Neuronal stem cell (in vitro differentiated cells): ENCODE data around the gene MFF.

Experiments used
- DNase-seq: peaks from one replicate; pipeline ENCODE4 v3.0.0-alpha.2; 2013; ENCODE audit warnings: low spot score
- H2AFZ ChIP-seq: one replicate; pipeline ENCODE4 v1.6.1; 2013; ENCODE audit warnings: mild to moderate bottlenecking, low read length, inconsistent platforms
- H2AK5ac ChIP-seq: 2 replicates; pipeline ENCODE4 v1.6.1; 2013; ENCODE audit warnings: low read depth, mild to moderate bottlenecking, inconsistent platforms, low read length, moderate library complexity, mixed read lengths
- H2BK120ac ChIP-seq: 2 replicates; pipeline ENCODE4 v1.6.1; 2013; ENCODE audit warnings: low read depth, mild to moderate bottlenecking, inconsistent platforms, low read length, moderate library complexity, mixed read lengths
- H2BK12ac ChIP-seq: one replicate; pipeline ENCODE4 v1.6.1; 2013; ENCODE audit warnings: low read length, inconsistent platforms
- H2BK15ac ChIP-seq: 2 replicates; pipeline ENCODE4 v1.6.1; 2013; ENCODE audit warnings: mild to moderate bottlenecking, low read length, inconsistent platforms, mixed read lengths
- H2BK5ac ChIP-seq: one replicate; pipeline ENCODE4 v1.6.1; 2013; ENCODE audit warnings: inconsistent platforms, mild to moderate bottlenecking, low read length, moderate library complexity
- H3K14ac ChIP-seq: one replicate; pipeline ENCODE4 v1.6.1; 2013; ENCODE audit warnings: low read length, inconsistent platforms
- H3K18ac ChIP-seq: 2 replicates; pipeline ENCODE4 v1.6.1; 2013; ENCODE audit warnings: low read length, inconsistent platforms
- H3K23ac ChIP-seq: 2 replicates; pipeline ENCODE4 v1.6.1; 2013; ENCODE audit warnings: low read depth, mild to moderate bottlenecking, mixed read lengths, low read length, inconsistent platforms; ENCODE audit not compliant: poor library complexity
- H3K27ac ChIP-seq: replicated peaks from 3 replicates; pipeline ENCODE4 v1.5.1; 2013; ENCODE audit warnings: low read length, inconsistent platforms
- H3K27me3 ChIP-seq, 3 experiments: 2 replicates each; pipeline ENCODE4 v1.6.1; 2013; ENCODE audit warnings: low read length in 3 of 3, mild to moderate bottlenecking in 2 of 3, inconsistent platforms in 1 of 3, low read depth in 1 of 3, mixed read lengths in 1 of 3, moderate library complexity in 1 of 3; ENCODE audit not compliant: control insufficient read depth in 3 of 3, insufficient read depth in 3 of 3
- H3K36me3 ChIP-seq, 2 donors: replicated peaks in 1 of 2; 2 replicates each; pipeline ENCODE4 v1.6.1; 2013; ENCODE audit warnings: low read length in 2 of 2; ENCODE audit not compliant: control insufficient read depth in 2 of 2, insufficient read depth in 2 of 2
- H3K4ac ChIP-seq: 2 replicates; pipeline ENCODE4 v1.6.1; 2013; ENCODE audit warnings: inconsistent platforms, mild to moderate bottlenecking, low read length, moderate library complexity
- H3K4me1 ChIP-seq, 2 donors: 1 replicate in 1 of 2; 2 replicates in 1 of 2; pipeline ENCODE4 v1.6.1; 2013; ENCODE audit warnings: low read length in 2 of 2, low read depth in 1 of 2; ENCODE audit not compliant: control insufficient read depth in 2 of 2, insufficient read depth in 1 of 2
- H3K4me2 ChIP-seq: one replicate; pipeline ENCODE4 v1.6.1; 2013; ENCODE audit warnings: mild to moderate bottlenecking, low read length, inconsistent platforms; ENCODE audit not compliant: insufficient read depth, poor library complexity, severe bottlenecking
- H3K4me3 ChIP-seq, 2 donors: 2 replicates each; pipeline ENCODE4 v1.5.1; 2013; ENCODE audit warnings: low read length in 2 of 2, mild to moderate bottlenecking in 2 of 2, inconsistent platforms in 1 of 2, moderate library complexity in 1 of 2
- H3K79me1 ChIP-seq: one replicate; pipeline ENCODE4 v1.6.1; 2013; ENCODE audit warnings: low read depth, mild to moderate bottlenecking, inconsistent platforms, low read length, moderate library complexity
- H3K9ac ChIP-seq: one replicate; pipeline ENCODE4 v1.6.1; 2013; ENCODE audit warnings: mild to moderate bottlenecking, low read depth, low read length, inconsistent platforms; ENCODE audit not compliant: poor library complexity
- H3K9me3 ChIP-seq, 2 donors: replicated peaks in 1 of 2; 2 replicates each; pipeline versions ENCODE3 to v1.6.1; 2013; ENCODE audit warnings: low read length in 2 of 2, mild to moderate bottlenecking in 2 of 2, inconsistent platforms in 1 of 2, low read depth in 1 of 2, mixed read lengths in 1 of 2, moderate library complexity in 1 of 2; ENCODE audit not compliant: control insufficient read depth in 2 of 2, insufficient read depth in 1 of 2
- H4K8ac ChIP-seq: one replicate; pipeline ENCODE4 v1.6.1; 2013; ENCODE audit warnings: low read depth, mild to moderate bottlenecking, inconsistent platforms, low read length, moderate library complexity
- H4K91ac ChIP-seq: one replicate; pipeline ENCODE4 v1.6.1; 2013; ENCODE audit warnings: low read length, low read depth, mild to moderate bottlenecking, inconsistent platforms; ENCODE audit not compliant: poor library complexity
- WGBS, 2 donors: extraction: QIAGEN DNeasy Blood & Tissue Kit; methylation state at CpG; one replicate each; pipeline ENCODE4 v1.1.7; 2013; ENCODE audit warnings: missing lambda C conversion rate in 2 of 2, mixed read lengths in 1 of 2; ENCODE audit not compliant: insufficient read length in 2 of 2, insufficient replicate concordance in 1 of 2; ENCODE audit errors: extremely low coverage in 2 of 2; 5-methylcytosine and 5-hydroxymethylcytosine counted together

The MFF gene

GRCh38 chr2:227322530-227323205 is 2.4 kb upstream of the MFF start:
- WGBS, 2 donors = no CpG with 5 or more reads among the region's 5 CpGs
- no peak overlapping the region for H2BK12ac ChIP-seq

GRCh38 chr2:227323818-227324217 is 1.2 kb upstream of the MFF start:
- Histone ChIP-seq H3K4ac (no peak overlapping the region), H3K4me2 (no peak overlapping the region), H2AK5ac (no peak overlapping the region), H4K91ac (no peak overlapping the region), H3K18ac (no peak overlapping the region), H2AFZ (peak overlapping the region; percentile 97), H2BK120ac (no peak overlapping the region), H3K14ac (no peak overlapping the region), H3K27ac (no peak overlapping the region), H3K36me3 (peaks cover 0 to 5% of the 10 kb centered on the region in 2 donors), H2BK5ac (no peak overlapping the region), H2BK15ac (no peak overlapping the region), H3K4me3 (no peak overlapping the region), H2BK12ac (no peak overlapping the region), H3K23ac (no peak overlapping the region), H3K9ac (no peak overlapping the region), H4K8ac (no peak overlapping the region), H3K9me3 (peaks cover 3 to 6% of the 10 kb centered on the region in 2 donors), H3K79me1 (peaks cover 7% of the 10 kb centered on the region), H3K4me1 (peaks cover 0 to 4% of the 10 kb centered on the region in 2 donors), H3K27me3 (no peaks in the 10 kb centered on the region)
- WGBS, 2 donors = no CpG with 5 or more reads among the region's 4 CpGs
- no peak for DNase-seq

More at GRCh38 chr2:227322530-227323205, 2.4 kb upstream of the MFF start:
- Histone ChIP-seq H2AK5ac (no peak overlapping the region), H3K4me3 (no peak overlapping the region), H3K27ac (no peak overlapping the region), H3K9ac (no peak overlapping the region), H2BK120ac (no peak overlapping the region), H3K27me3 (no peaks in the 10 kb centered on the region), H3K4me1 (peaks cover 0 to 4% of the 10 kb centered on the region in 2 donors), H3K4me2 (no peak overlapping the region), H2AFZ (no peak overlapping the region), H3K79me1 (peaks cover 7% of the 10 kb centered on the region), H3K23ac (no peak overlapping the region), H4K91ac (no peak overlapping the region), H3K36me3 (no peaks in the 10 kb centered on the region), H3K9me3 (peaks cover 3 to 6% of the 10 kb centered on the region in 2 donors), H3K14ac (no peak overlapping the region), H4K8ac (no peak overlapping the region), H2BK5ac (no peak overlapping the region), H2BK15ac (no peak overlapping the region), H3K4ac (no peak overlapping the region), H3K18ac (no peak overlapping the region)
- no peak for DNase-seq

- Histone ChIP-seq H2BK15ac (no peak overlapping the region), H3K27me3 (no peaks in the 10 kb centered on the region), H3K23ac (no peak overlapping the region), H3K4me1 (peaks cover 0 to 4% of the 10 kb centered on the region in 2 donors), H4K8ac (no peak overlapping the region), H2AK5ac (no peak overlapping the region), H4K91ac (no peak overlapping the region), H3K9ac (no peak overlapping the region), H3K14ac (no peak overlapping the region), H2BK5ac (no peak overlapping the region), H3K36me3 (peaks cover 0 to 13% of the 10 kb centered on the region in 2 donors), H3K4me3 (peak overlapping the region; percentile 66 to 87), H3K9me3 (peaks cover 3 to 6% of the 10 kb centered on the region in 2 donors), H3K79me1 (peaks cover 7% of the 10 kb centered on the region), H3K4ac (no peak overlapping the region), H3K27ac (no peak overlapping the region), H2BK120ac (no peak overlapping the region), H2BK12ac (no peak overlapping the region), H2AFZ (peak overlapping the region; percentile 97), H3K4me2 (peak overlapping the region; percentile 57), H3K18ac (no peak overlapping the region)
- no CpG with 5 or more reads among the region's 6 CpGs for WGBS, 2 donors
- DNase-seq = no peak
These were observed 433 bp upstream of the MFF start for GRCh38 chr2:227324642-227324994.

- H2AFZ ChIP-seq = peak overlapping the region; percentile 97
- H3K14ac ChIP-seq = no peak overlapping the region
- H4K91ac ChIP-seq = no peak overlapping the region
- DNase-seq = no peak
- H4K8ac ChIP-seq = no peak overlapping the region
- H3K9me3 ChIP-seq = peaks cover 3 to 4% of the 10 kb centered on the region in 2 donors
- peak overlapping the region; percentile 60 for H3K9ac ChIP-seq
- H3K27ac ChIP-seq = peak overlapping the region; percentile 69
- no peak overlapping the region for H2BK15ac ChIP-seq
- H3K27me3 ChIP-seq = no peaks in the 10 kb centered on the region
- peaks cover 3 to 25% of the 10 kb centered on the region in 2 donors for H3K36me3 ChIP-seq
- H3K4me1 ChIP-seq = peaks cover 0 to 4% of the 10 kb centered on the region in 2 donors
- H3K18ac ChIP-seq = peak overlapping the region; percentile 98
- H3K4me2 ChIP-seq = peak overlapping the region; percentile 60
- peaks cover 5% of the 10 kb centered on the region for H3K79me1 ChIP-seq
- no peak overlapping the region for H2BK12ac ChIP-seq
- H3K23ac ChIP-seq = no peak overlapping the region
- WGBS, 2 donors = no CpG with 5 or more reads among the region's 13 CpGs
- peak overlapping the region; percentile 63 for H2AK5ac ChIP-seq
- no peak overlapping the region for H3K4ac ChIP-seq
- no peak overlapping the region for H2BK120ac ChIP-seq
- peak overlapping the region; percentile 87 for H2BK5ac ChIP-seq
- H3K4me3 ChIP-seq = peak overlapping the region; percentile 66 to 87
These were observed 766 bp downstream of the MFF start for GRCh38 chr2:227325839-227326195.
